H1 (cell line): Measurements from ENCODE around the gene SEMA6A. TPM values are rescaled to one million over a fixed set of nuclear protein-coding genes. Genes with fewer than 3 reads are reported as not detected.
A peak's percentile ranks its signal among the peaks of the same experiment; 100 is the strongest.

Experiments used
- CTCF ChIA-PET: fragments of 300-600 bp; sonication (Branson Sonifier 250); formaldehyde crosslinking; loops from one replicate; lab custom pipeline; 2021; ENCODE audit not compliant: partially characterized antibody; lab: Charles Lee
- POLR2A ChIA-PET: fragments of 300-600 bp; sonication (Branson Sonifier 250); formaldehyde crosslinking; loops from one replicate; lab custom pipeline; 2021; ENCODE audit warnings: inconsistent platforms; ENCODE audit not compliant: partially characterized antibody; lab: Charles Lee
- DNase-seq, 2 experiments: peaks; one replicate each; pipeline versions ENCODE4 v3.0.0 to v3.0.0-alpha.2; 2010 to 2022; ENCODE audit warnings: low spot score in 2 of 2, low read depth in 1 of 2, mixed read lengths in 1 of 2
- FAIRE-seq: peaks from 2 replicates; lab custom pipeline; 2011; peaks lifted over from hg19 to GRCh38; lab: Jason Lieb, UNC
- H2AFZ ChIP-seq: 2 replicates; pipeline ENCODE4 v1.8.1; 2012; ENCODE audit warnings: low read length, inconsistent platforms
- H2AK5ac ChIP-seq: 2 replicates; pipeline ENCODE4 v1.6.1; 2013; ENCODE audit warnings: low read depth, low read length
- H2BK120ac ChIP-seq: replicated peaks from 2 replicates; pipeline ENCODE3; 2013; ENCODE audit warnings: low read depth, low read length, inconsistent platforms
- H2BK12ac ChIP-seq: 2 replicates; pipeline ENCODE4 v1.6.1; 2013; ENCODE audit warnings: low read depth, low read length
- H2BK15ac ChIP-seq: 2 replicates; pipeline ENCODE4 v1.6.1; 2013; ENCODE audit warnings: low read length
- H2BK20ac ChIP-seq: 2 replicates; pipeline ENCODE4 v1.6.1; 2013; ENCODE audit warnings: low read length
- H2BK5ac ChIP-seq: 2 replicates; pipeline ENCODE4 v1.6.1; 2013; ENCODE audit warnings: low read depth, low read length
- H3K14ac ChIP-seq: 2 replicates; pipeline ENCODE4 v1.6.1; 2013; ENCODE audit warnings: inconsistent platforms; ENCODE audit not compliant: insufficient read length
- H3K18ac ChIP-seq: 2 replicates; pipeline ENCODE4 v1.6.1; 2013; ENCODE audit warnings: low read length; ENCODE audit errors: extremely low read depth
- H3K23ac ChIP-seq: 2 replicates; pipeline ENCODE4 v1.6.1; 2013; ENCODE audit warnings: inconsistent platforms; ENCODE audit not compliant: insufficient read length
- H3K23me2 ChIP-seq: 2 replicates; pipeline ENCODE4 v1.6.1; 2013; ENCODE audit warnings: low read depth, low read length
- H3K27ac ChIP-seq: 2 replicates; pipeline ENCODE4 v1.6.1; 2011; ENCODE audit warnings: low read depth, low read length, inconsistent platforms
- H3K27me3 ChIP-seq, 4 experiments: replicated peaks in 1 of 4; 1 replicate in 1 of 4; 2 replicates in 3 of 4; pipeline versions ENCODE4 v1.6.1 to v1.8.1; 2011 to 2013; ENCODE audit warnings: low read length in 3 of 4, mild to moderate bottlenecking in 3 of 4, inconsistent platforms in 2 of 4, mixed read lengths in 2 of 4, moderate library complexity in 1 of 4; ENCODE audit not compliant: control insufficient read depth in 3 of 4, insufficient read depth in 3 of 4; ENCODE audit errors: extremely low read depth in 1 of 4
- H3K36me3 ChIP-seq, 4 experiments: 2 replicates each; pipeline versions ENCODE4 v1.6.1 to v1.8.1; 2011 to 2013; ENCODE audit warnings: mild to moderate bottlenecking in 4 of 4, low read length in 3 of 4, moderate library complexity in 2 of 4, control low read depth in 1 of 4, inconsistent platforms in 1 of 4; ENCODE audit not compliant: insufficient read depth in 4 of 4, control insufficient read depth in 2 of 4
- H3K4ac ChIP-seq: replicated peaks from 2 replicates; pipeline ENCODE3; 2013; ENCODE audit warnings: low read length, low read depth, mixed read lengths, inconsistent platforms; ENCODE audit not compliant: insufficient read length
- H3K4me1 ChIP-seq, 4 experiments: replicated peaks in 1 of 4; 1 replicate in 1 of 4; 2 replicates in 3 of 4; pipeline versions ENCODE4 v1.6.1 to v1.8.1; 2011 to 2013; ENCODE audit warnings: low read length in 3 of 4, inconsistent platforms in 2 of 4, mixed read lengths in 1 of 4; ENCODE audit not compliant: insufficient read depth in 4 of 4, control insufficient read depth in 3 of 4
- H3K4me2 ChIP-seq, 2 experiments: 2 replicates each; pipeline versions ENCODE4 v1.6.1 to v1.8.1; 2011 to 2013; ENCODE audit warnings: low read depth in 2 of 2, low read length in 2 of 2, control low read depth in 1 of 2, inconsistent platforms in 1 of 2, mild to moderate bottlenecking in 1 of 2; ENCODE audit not compliant: insufficient read depth in 1 of 2
- H3K4me3 ChIP-seq, 4 experiments: fragments of 200-600, 300-600 bp in 1 of 4; sonication (generic), shearing (Covaris generic), sonication (Bioruptor Twin) in 1 of 4; 2 replicates each; pipeline versions ENCODE4 v1.5.1 to v1.8.1; 2011 to 2016; ENCODE audit warnings: low read length in 4 of 4, low read depth in 3 of 4, control low read depth in 2 of 4, inconsistent platforms in 2 of 4, mild to moderate bottlenecking in 2 of 4, mixed read lengths in 1 of 4, moderate library complexity in 1 of 4; ENCODE audit not compliant: insufficient read depth in 2 of 4; ENCODE audit errors: extremely low read depth in 1 of 4
- H3K56ac ChIP-seq: replicated peaks from 2 replicates; pipeline ENCODE3; 2013; ENCODE audit warnings: low read depth, mild to moderate bottlenecking, mixed read lengths, low read length, inconsistent platforms; ENCODE audit not compliant: insufficient read length
- H3K79me1 ChIP-seq: 2 replicates; pipeline ENCODE4 v1.6.1; 2013; ENCODE audit warnings: low read depth, low read length, control low read depth
- H3K79me2 ChIP-seq, 2 experiments: 2 replicates each; pipeline versions ENCODE4 v1.6.1 to v1.8.1; 2012 to 2013; ENCODE audit warnings: low read length in 2 of 2, mild to moderate bottlenecking in 2 of 2, inconsistent platforms in 1 of 2; ENCODE audit not compliant: insufficient read depth in 2 of 2, control insufficient read depth in 1 of 2
- H3K9ac ChIP-seq, 4 experiments: replicated peaks in 1 of 4; 1 replicate in 1 of 4; 2 replicates in 3 of 4; pipeline versions ENCODE4 v1.6.1 to v1.8.1; 2011 to 2013; ENCODE audit warnings: low read depth in 3 of 4, low read length in 3 of 4, control low read depth in 2 of 4, mild to moderate bottlenecking in 2 of 4, moderate library complexity in 2 of 4, inconsistent platforms in 1 of 4; ENCODE audit errors: extremely low read depth in 1 of 4
- H3K9me3 ChIP-seq, 2 experiments: 2 replicates each; pipeline versions ENCODE4 v1.6.1 to v1.8.1; 2012 to 2013; ENCODE audit warnings: mild to moderate bottlenecking in 2 of 2, moderate library complexity in 2 of 2, control low read depth in 1 of 2, inconsistent platforms in 1 of 2, low read depth in 1 of 2, low read length in 1 of 2, mixed read lengths in 1 of 2; ENCODE audit not compliant: insufficient read depth in 2 of 2
- H4K20me1 ChIP-seq, 2 experiments: replicated peaks in 1 of 2; 2 replicates each; pipeline versions ENCODE3 to v1.8.1; 2011 to 2013; ENCODE audit warnings: inconsistent platforms in 2 of 2, low read length in 2 of 2, mild to moderate bottlenecking in 1 of 2; ENCODE audit not compliant: insufficient read depth in 2 of 2, control insufficient read depth in 1 of 2
- H4K5ac ChIP-seq: 2 replicates; pipeline ENCODE4 v1.6.1; 2013; ENCODE audit warnings: low read length, low read depth, mixed read lengths, inconsistent platforms; ENCODE audit not compliant: insufficient read length
- H4K8ac ChIP-seq: 2 replicates; pipeline ENCODE4 v1.8.0; 2013; ENCODE audit warnings: mild to moderate bottlenecking, moderate library complexity, low read length, inconsistent platforms; ENCODE audit not compliant: insufficient read depth; ENCODE audit errors: extremely low read depth
- H4K91ac ChIP-seq: replicated peaks from 2 replicates; pipeline ENCODE3; 2013; ENCODE audit warnings: low read length, mixed read lengths, inconsistent platforms; ENCODE audit not compliant: insufficient read length
- BACH1 ChIP-seq: IDR thresholded peaks from 2 replicates; pipeline ENCODE4 v1.6.1; 2012; ENCODE audit warnings: low read length, improper control_type of control experiment
- BCL11A ChIP-seq, 2 experiments: IDR thresholded peaks; one replicate each; pipeline ENCODE4 v1.6.1; 2011; ENCODE audit warnings: low read depth in 2 of 2, low read length in 2 of 2, mild to moderate bottlenecking in 2 of 2
- CHD1 ChIP-seq: IDR thresholded peaks from 2 replicates; pipeline ENCODE4 v1.6.1; 2012; ENCODE audit warnings: low read depth, low read length, improper control_type of control experiment
- EGR1 ChIP-seq: IDR thresholded peaks from 2 replicates; pipeline ENCODE4 v1.6.1; 2011; ENCODE audit warnings: low read depth, low read length, borderline replicate concordance
- GABPA ChIP-seq: IDR thresholded peaks from 2 replicates; pipeline ENCODE4 v1.6.1; 2011; ENCODE audit warnings: mild to moderate bottlenecking, low read length, moderate library complexity, borderline replicate concordance; ENCODE audit not compliant: insufficient read depth
- HDAC2 ChIP-seq, 2 experiments: fragments of 300-600 bp in 1 of 2; sonication (generic) in 1 of 2; IDR thresholded peaks; 2 replicates each; pipeline ENCODE4 v1.6.1; 2011 to 2012; ENCODE audit warnings: low read depth in 2 of 2, low read length in 2 of 2, mild to moderate bottlenecking in 2 of 2, moderate library complexity in 2 of 2, borderline replicate concordance in 1 of 2, inconsistent platforms in 1 of 2
- POLR2A ChIP-seq, 2 experiments: IDR thresholded peaks; 1 replicate in 1 of 2; 2 replicates in 1 of 2; pipeline ENCODE4 v1.6.1; 2011; ENCODE audit warnings: low read depth in 2 of 2, low read length in 2 of 2, mild to moderate bottlenecking in 2 of 2; ENCODE audit errors: control extremely low read depth in 1 of 2
- POLR2AphosphoS5 ChIP-seq: IDR thresholded peaks from 2 replicates; pipeline ENCODE4 v1.6.1; 2011; ENCODE audit warnings: low read depth, low read length
- SAP30 ChIP-seq: fragments of 300-600 bp; sonication (generic); IDR thresholded peaks from 2 replicates; pipeline ENCODE4 v1.7.1; 2012; ENCODE audit warnings: low read length, moderate library complexity, mild to moderate bottlenecking, inconsistent platforms; ENCODE audit not compliant: insufficient read depth, insufficient replicate concordance
- SIN3A ChIP-seq, 2 experiments: IDR thresholded peaks in 1 of 2; conservative IDR thresholded peaks in 1 of 2; 2 replicates each; pipeline ENCODE4 v1.6.1; 2011 to 2012; ENCODE audit warnings: low read length in 2 of 2, improper control_type of control experiment in 1 of 2, low read depth in 1 of 2, mild to moderate bottlenecking in 1 of 2
- SP1 ChIP-seq: IDR thresholded peaks from 2 replicates; pipeline ENCODE4 v1.6.1; 2011; ENCODE audit warnings: low read depth, low read length
- SUZ12 ChIP-seq: fragments of 200-600 bp; sonication (generic); IDR thresholded peaks from 2 replicates; pipeline ENCODE4 v1.6.1; 2012; ENCODE audit warnings: mild to moderate bottlenecking, inconsistent platforms, low read length, moderate library complexity, mixed read lengths
- WGBS, 2 experiments: shearing (Covaris generic) in 1 of 2; methylation state at CpG; one replicate each; pipeline versions ENCODE4 v1.1.6 to v1.1.7; 2013 to 2015; ENCODE audit warnings: low lambda C conversion rate in 2 of 2, mixed read lengths in 2 of 2, inconsistent platforms in 1 of 2, low coverage in 1 of 2, missing lambda C conversion rate in 1 of 2; ENCODE audit not compliant: insufficient replicate concordance in 2 of 2, insufficient coverage in 1 of 2, insufficient read length in 1 of 2; ENCODE audit errors: extremely low coverage in 1 of 2, missing lambda C conversion rate in 1 of 2; 5-methylcytosine and 5-hydroxymethylcytosine counted together
- polyA plus RNA-seq, 7 experiments: library from polyadenylated mRNA; depleted of rRNA in 3 of 7; stranded (reverse) in 5 of 7; unstranded in 2 of 7; fragments of >200 nt in 5 of 7; fragments of 200-250 nt in 2 of 7; gene quantifications; 1 replicate in 5 of 7; 2 replicates in 1 of 7; 4 replicates in 1 of 7; pipeline versions ENCODE4 v1.2.1 to v1.2.3, GENCODE V29; 2011 to 2013; ENCODE audit warnings: missing spikeins in 2 of 7, mixed read lengths in 2 of 7
- total RNA-seq: library from RNA; stranded (reverse); fragmentation: NEBNext Ultra II Directional; extraction: Animal tissue kit (Norgen Biotek cat#: 25700); gene quantifications from 2 replicates; pipeline ENCODE4 v1.2.1, GENCODE V29; 2021

The SEMA6A gene
- total and polyA plus RNA-seq, 2 of the 8 experiments (the other 6 are each of a cell fraction or from before 2014, with no cell fraction given): 78.3 to 277 TPM

DNA sequence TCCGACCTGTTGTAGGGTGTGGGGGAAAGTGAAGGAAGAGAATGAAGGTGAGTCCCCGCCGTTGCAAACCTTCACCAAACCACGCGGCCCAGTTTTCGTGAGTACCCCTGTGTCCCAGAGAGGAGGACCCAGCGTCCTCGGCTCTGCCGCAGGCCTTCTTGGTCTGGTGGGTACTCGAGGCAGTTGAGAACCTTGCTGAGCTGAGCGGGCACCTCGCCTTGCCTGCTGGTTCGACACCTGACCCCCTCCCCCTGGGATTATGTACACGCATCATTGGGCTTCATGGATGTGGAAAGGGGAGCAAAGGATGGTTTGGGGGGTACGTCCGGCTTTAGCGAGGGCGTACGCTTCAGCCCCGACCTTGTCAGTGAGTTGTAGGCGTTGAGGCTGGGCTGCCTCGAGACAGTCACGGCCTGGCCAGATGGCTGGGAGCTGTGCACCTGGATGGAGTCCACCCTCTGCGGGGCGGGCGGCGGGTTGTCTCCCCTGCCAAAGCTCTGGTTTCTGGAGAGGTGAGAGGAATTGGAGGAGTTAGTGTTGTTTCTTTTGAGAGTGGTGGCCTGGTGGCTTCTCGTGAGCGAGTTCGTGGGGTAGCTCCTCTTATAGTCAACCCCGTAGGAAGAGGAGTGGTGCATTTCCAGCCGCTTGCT, 128.1 kb downstream of the SEMA6A start:
- WGBS, 2 experiments: 95% methylated on average over 30 of the region's 32 CpGs; no CpG with 5 or more reads in 1 of the 2 experiments
- no peak overlapping the region for H2BK5ac ChIP-seq
- H3K9me3 ChIP-seq: no peaks in the 10 kb centered on the region
- no peaks in the 10 kb centered on the region; the same call in 1 of the 2 replicates for H3K79me1 ChIP-seq
- H3K4me2 ChIP-seq: no peak overlapping the region
- no peaks in the 10 kb centered on the region for H3K79me2 ChIP-seq
- H3K36me3 ChIP-seq: peaks cover 15 to 69% (median 29%) of the 10 kb centered on the region in 4 experiments; a peak in 7 of 8 replicates
- H2BK20ac ChIP-seq: no peak overlapping the region
- peaks cover 2 to 6% of the 10 kb centered on the region in 2 experiments for H4K20me1 ChIP-seq
- H3K14ac ChIP-seq: no peak overlapping the region
- TF ChIP-seq EGR1: no peak
- no peak for TF ChIP-seq GABPA
- no peak for TF ChIP-seq SAP30
- TF ChIP-seq CHD1: no peak
- TF ChIP-seq SP1: no peak
- no peak for TF ChIP-seq BCL11A (IDR thresholded peaks at IDR 0.05; ENCODE audit: low read depth in 2 of 2, low read length in 2 of 2)
- TF ChIP-seq HDAC2 (IDR thresholded peaks at IDR 0.05; ENCODE audit: borderline replicate concordance in 1 of 2, low read depth in 2 of 2, low read length in 2 of 2): no peak
- no peak for TF ChIP-seq BACH1
- no peak for TF ChIP-seq SUZ12
- peak; percentile 74 for TF ChIP-seq POLR2AphosphoS5
- TF ChIP-seq SIN3A (conservative IDR thresholded peaks at IDR 0.05 in 1 of 2, IDR thresholded peaks at IDR 0.05 in 1 of 2; ENCODE audit: low read depth in 1 of 2, low read length in 2 of 2): no peak
- peak in 1 of 2 experiments; percentile 54; a peak in 2 of 3 replicates for TF ChIP-seq POLR2A (IDR thresholded peaks at IDR 0.05; ENCODE audit: control extremely low read depth in 1 of 2, low read depth in 2 of 2, low read length in 2 of 2)
- H2BK12ac ChIP-seq: no peak overlapping the region
- no peaks in the 10 kb centered on the region for H3K27me3 ChIP-seq
- no peak overlapping the region for H3K18ac ChIP-seq
- H3K56ac ChIP-seq: no peak overlapping the region
- H3K4ac ChIP-seq: no peak overlapping the region
- no peaks in the 10 kb centered on the region for H3K23me2 ChIP-seq
- no peak overlapping the region for H4K5ac ChIP-seq
- POLR2A ChIA-PET: no interaction called here
- peaks cover 1 to 24% (median 8%) of the 10 kb centered on the region in 4 experiments for H3K4me1 ChIP-seq
- no peak overlapping the region for H2AK5ac ChIP-seq
- no peak overlapping the region for H4K91ac ChIP-seq
- no peak overlapping the region for H2BK120ac ChIP-seq
- CTCF ChIA-PET: interaction anchor here (1.2 kb wide), 1 partner anchor 102 kb away, joined by 3 read pairs; no protein-coding TSS in a partner anchor
- H3K23ac ChIP-seq: no peak overlapping the region
- H2BK15ac ChIP-seq: no peak overlapping the region
- no peak overlapping the region for H3K9ac ChIP-seq
- FAIRE-seq (no peak), DNase-seq (no peak)
- H3K4me3 ChIP-seq: no peak overlapping the region
- no peak overlapping the region; the same call in 1 of the 2 replicates for H4K8ac ChIP-seq
- H3K27ac ChIP-seq: no peak overlapping the region
- no peak overlapping the region for H2AFZ ChIP-seq
